Tibial nerve (tissue), 3 donors: ENCODE data around the gene DDX21.

Experiments
- CTCF ChIP-seq, 5 experiments: fragments of 200-600 bp in 3 of 5; fragments of 450-650 bp in 2 of 5; sonication (generic) in 3 of 5; IDR thresholded peaks; one replicate each; pipeline ENCODE4 v1.5.1; 2016 to 2019; ENCODE audit warnings: antibody characterized with exemption in 5 of 5, mild to moderate bottlenecking in 3 of 5, moderate library complexity in 2 of 5
- POLR2A ChIP-seq, 2 donors: fragments of 450-650 bp; IDR thresholded peaks; one replicate each; pipeline ENCODE4 v1.6.1; 2017; ENCODE audit warnings: antibody characterized with exemption in 2 of 2, mild to moderate bottlenecking in 2 of 2, moderate library complexity in 2 of 2

- TF ChIP-seq CTCF (IDR thresholded peaks at IDR 0.05) (no peak), POLR2A (IDR thresholded peaks at IDR 0.05) (no peak)
These were observed 77.3 kb downstream of the DDX21 start for GRCh38 chr10:69033256-69033655.
